Epidermal melanocyte (primary cell): ENCODE data around the gene CNIH2.

Source experiments
- DNase-seq: peaks from one replicate; pipeline ENCODE4 v3.0.0; 2011; ENCODE audit warnings: low spot score; ENCODE audit not compliant: insufficient read length

CNIH2 gene

GRCh38 chr11:66259225-66259624, 18.8 kb upstream of the CNIH2 start:
- DNase-seq, result no peak

- no peak for DNase-seq
These were observed 18.0 kb upstream of the CNIH2 start for GRCh38 chr11:66259956-66260355.

- no peak for DNase-seq
These were observed 16.4 kb upstream of the CNIH2 start for GRCh38 chr11:66261578-66261977.

- no peak for DNase-seq
These were observed 15.8 kb upstream of the CNIH2 start for GRCh38 chr11:66262191-66262590.

GRCh38 chr11:66262696-66263095, 15.3 kb upstream of the CNIH2 start:
- DNase-seq, result no peak

GRCh38 chr11:66263231-66263630, 14.7 kb upstream of the CNIH2 start:
- no peak for DNase-seq

- no peak for DNase-seq
These were observed 14.2 kb upstream of the CNIH2 start for GRCh38 chr11:66263785-66264184.

GRCh38 chr11:66264383-66264782, 13.6 kb upstream of the CNIH2 start:
- DNase-seq, result no peak

GRCh38 chr11:66264914-66265313, 13.1 kb upstream of the CNIH2 start:
- no peak for DNase-seq

- DNase-seq, result no peak
These were observed 12.2 kb upstream of the CNIH2 start for GRCh38 chr11:66265531-66266377.

GRCh38 chr11:66266378-66267038, 11.5 kb upstream of the CNIH2 start:
- DNase-seq, result no peak

- DNase-seq, result no peak
These were observed 11.0 kb upstream of the CNIH2 start for GRCh38 chr11:66267039-66267378.

GRCh38 chr11:66267379-66268243, 10.4 kb upstream of the CNIH2 start:
- peak; percentile 81 for DNase-seq

GRCh38 chr11:66268244-66268951, 9.6 kb upstream of the CNIH2 start, which contains the start of gene RAB1B:
TSS of gene RAB1B (plus strand) at chr11:66268639. CDS start at chr11:66268680, 41 bp downstream.
- DNase-seq, result peak; percentile 96

GRCh38 chr11:66268952-66269905, 8.7 kb upstream of the CNIH2 start:
- no peak for DNase-seq

GRCh38 chr11:66271816-66272215, 6.2 kb upstream of the CNIH2 start:
- no peak for DNase-seq

- no peak for DNase-seq
These were observed 5.4 kb upstream of the CNIH2 start for GRCh38 chr11:66272596-66272995.

GRCh38 chr11:66274219-66274618, 3.8 kb upstream of the CNIH2 start:
- no peak for DNase-seq

GRCh38 chr11:66275396-66275795, 2.6 kb upstream of the CNIH2 start:
- DNase-seq, result no peak

GRCh38 chr11:66275984-66276612, 1.9 kb upstream of the CNIH2 start:
- DNase-seq, result no peak
